Measurements from ENCODE around the gene PAM16. TPM values are rescaled to one million over a fixed set of nuclear protein-coding genes. Genes with fewer than 3 reads are reported as not detected.
A peak's percentile ranks its signal among the peaks of the same experiment; 100 is the strongest.

PAM16 gene
- total and polyA plus RNA-seq, 3 experiments from 2014 or later, result 38.6 to 70.2 (median 66.6) TPM

- ChIA-PET CTCF (interaction anchor here (0.6 to 1.8 kb wide), 14 partner anchors 9 to 319 kb away, joined by 3 to 7 read pairs (median 4); no protein-coding TSS in a partner anchor), POLR2A (interaction anchor here (0.6 kb wide), 1 partner anchor 86 kb away, joined by 5 read pairs; the partner anchor contains the start of gene TFAP4)
- peaks cover 0 to 81% (median 3%) of the 10 kb centered on the region in 3 donors for H3K36me3 Mint-ChIP-seq
- peaks cover 37% of the 10 kb centered on the region for H3K36me3 ChIP-seq (ENCODE audit: insufficient read depth, low read length)
- H3K27me3 ChIP-seq (ENCODE audit: insufficient read depth, low read length, poor library complexity, severe bottlenecking), result no peaks in the 10 kb centered on the region
- H3K4me1 ChIP-seq (ENCODE audit: insufficient read depth, low read length), result no peaks in the 10 kb centered on the region
- peak overlapping the region in 5 of 8 donors; percentile 43 to 85 (median 83) for H3K27ac Mint-ChIP-seq
- H3K27ac ChIP-seq (ENCODE audit: low read depth, low read length), result no peak overlapping the region
- DNase-seq, result peak; percentile 51 to 80 (median 63)
- no peaks in the 10 kb centered on the region for H3K9me3 Mint-ChIP-seq
- H3K4me3 ChIP-seq (ENCODE audit: low read length), result no peak overlapping the region
- no peaks in the 10 kb centered on the region for H3K9me3 ChIP-seq (ENCODE audit: low read length)
- H3K4me3 Mint-ChIP-seq, result no peak overlapping the region
- H3K4me1 Mint-ChIP-seq, result peaks cover 0 to 3% (median 0%) of the 10 kb centered on the region in 3 donors
- H3K27me3 Mint-ChIP-seq, result no peaks in the 10 kb centered on the region
These were observed 7.9 kb upstream of the PAM16 start for GRCh38 chr16:4358831-4359561.

GRCh38 chr16:4358236-4358635 lies 7.1 kb upstream of the PAM16 start:
- peaks cover 0 to 3% of the 10 kb centered on the region in 2 donors for H3K27me3 Mint-ChIP-seq
- ChIA-PET POLR2A (no interaction called here), CTCF (interaction anchor here (0.9 to 1.8 kb wide), 4 partner anchors 8 to 171 kb away, joined by 3 to 7 read pairs (median 5); no protein-coding TSS in a partner anchor)
- peaks cover 0 to 3% (median 0%) of the 10 kb centered on the region in 3 donors for H3K4me1 Mint-ChIP-seq
- H3K27ac Mint-ChIP-seq, result peak overlapping the region in 1 of 8 donors; percentile 82
- no peaks in the 10 kb centered on the region for H3K9me3 ChIP-seq (ENCODE audit: low read length)
- peaks cover 0 to 80% (median 3%) of the 10 kb centered on the region in 3 donors for H3K36me3 Mint-ChIP-seq
- H3K27ac ChIP-seq (ENCODE audit: low read depth, low read length), result no peak overlapping the region
- H3K36me3 ChIP-seq (ENCODE audit: insufficient read depth, low read length), result peaks cover 37% of the 10 kb centered on the region
- H3K4me3 Mint-ChIP-seq, result no peak overlapping the region
- H3K9me3 Mint-ChIP-seq, result no peaks in the 10 kb centered on the region
- H3K27me3 ChIP-seq (ENCODE audit: insufficient read depth, low read length, poor library complexity, severe bottlenecking), result no peaks in the 10 kb centered on the region
- DNase-seq, result no peak
- H3K4me3 ChIP-seq (ENCODE audit: low read length), result no peak overlapping the region
- no peaks in the 10 kb centered on the region for H3K4me1 ChIP-seq (ENCODE audit: insufficient read depth, low read length)

- Mint-ChIP-seq H3K27me3 (peaks cover 0 to 3% of the 10 kb centered on the region in 2 donors), H3K4me1 (peaks cover 0 to 3% (median under 1%) of the 10 kb centered on the region in 3 donors), H3K36me3 (peaks cover 0 to 66% (median 3%) of the 10 kb centered on the region in 3 donors), H3K9me3 (no peaks in the 10 kb centered on the region), H3K4me3 (peak overlapping the region in 1 of 7 donors; percentile 18), H3K27ac (no peak overlapping the region)
- DNase-seq, result no peak
- no peaks in the 10 kb centered on the region for H3K9me3 ChIP-seq (ENCODE audit: low read length)
- no peak overlapping the region for H3K4me3 ChIP-seq (ENCODE audit: low read length)
- peaks cover 2% of the 10 kb centered on the region for H3K4me1 ChIP-seq (ENCODE audit: insufficient read depth, low read length)
- CTCF ChIA-PET, result no interaction called here
- no peak overlapping the region for H3K27ac ChIP-seq (ENCODE audit: low read depth, low read length)
- H3K27me3 ChIP-seq (ENCODE audit: insufficient read depth, low read length, poor library complexity, severe bottlenecking), result no peaks in the 10 kb centered on the region
- POLR2A ChIA-PET, result no interaction called here
- H3K36me3 ChIP-seq (ENCODE audit: insufficient read depth, low read length), result peaks cover 24% of the 10 kb centered on the region
These were observed 5.7 kb upstream of the PAM16 start for GRCh38 chr16:4356820-4357219.

GRCh38 chr16:4354512-4355409 lies 3.6 kb upstream of the PAM16 start:
- ChIA-PET POLR2A (no interaction called here), CTCF (interaction anchor here (0.7 kb wide), 1 partner anchor 82 kb away, joined by 3 read pairs; the partner anchor contains the start of gene TFAP4)
- Histone ChIP-seq H3K27me3 (ENCODE audit: insufficient read depth, low read length, poor library complexity, severe bottlenecking) (no peaks in the 10 kb centered on the region), H3K4me1 (ENCODE audit: insufficient read depth, low read length) (peaks cover 10% of the 10 kb centered on the region), H3K9me3 (ENCODE audit: low read length) (no peaks in the 10 kb centered on the region), H3K36me3 (ENCODE audit: insufficient read depth, low read length) (peaks cover 10% of the 10 kb centered on the region), H3K27ac (ENCODE audit: low read depth, low read length) (no peak overlapping the region), H3K4me3 (ENCODE audit: low read length) (no peak overlapping the region)
- Mint-ChIP-seq H3K9me3 (no peaks in the 10 kb centered on the region), H3K27me3 (peaks cover 0 to 3% of the 10 kb centered on the region in 2 donors), H3K4me1 (peaks cover 13 to 17% (median 14%) of the 10 kb centered on the region in 3 donors), H3K36me3 (peaks cover 0 to 52% (median 3%) of the 10 kb centered on the region in 3 donors), H3K4me3 (no peak overlapping the region), H3K27ac (peak overlapping the region in 3 of 8 donors; percentile 32 to 74 (median 39))
- DNase-seq, result no peak

DNA sequence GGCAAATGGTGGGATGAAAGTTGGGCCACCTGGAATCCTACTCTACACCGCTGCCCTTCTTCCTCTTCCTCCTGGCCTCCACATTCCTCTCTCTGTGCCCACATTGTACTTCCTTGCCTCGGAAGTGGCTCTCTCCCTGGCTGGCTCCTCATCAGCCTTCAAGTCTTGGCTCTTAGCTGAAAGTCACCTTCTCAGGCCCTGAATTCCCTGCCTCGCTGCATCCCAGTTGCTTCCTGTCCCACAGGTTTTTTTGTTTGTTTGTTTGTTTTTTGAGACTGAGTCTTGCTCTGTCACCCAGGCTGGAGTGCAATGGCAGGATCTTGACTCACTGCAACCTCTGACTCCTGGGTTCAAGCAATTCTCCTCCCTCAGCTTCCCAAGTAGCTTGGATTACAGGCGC lies 2.6 kb upstream of the PAM16 start:
- DNase-seq, result no peak
- peaks cover 0 to 3% of the 10 kb centered on the region in 2 donors for H3K27me3 Mint-ChIP-seq
- Histone ChIP-seq H3K4me1 (ENCODE audit: insufficient read depth, low read length) (peaks cover 16% of the 10 kb centered on the region), H3K36me3 (ENCODE audit: insufficient read depth, low read length) (peaks cover 4% of the 10 kb centered on the region), H3K27me3 (ENCODE audit: insufficient read depth, low read length, poor library complexity, severe bottlenecking) (no peaks in the 10 kb centered on the region), H3K9me3 (ENCODE audit: low read length) (no peaks in the 10 kb centered on the region), H3K27ac (ENCODE audit: low read depth, low read length) (no peak overlapping the region), H3K4me3 (ENCODE audit: low read length) (no peak overlapping the region)
- peak overlapping the region in 3 of 7 donors; percentile 8 to 36 (median 16) for H3K4me3 Mint-ChIP-seq
- H3K9me3 Mint-ChIP-seq, result no peaks in the 10 kb centered on the region
- ChIA-PET POLR2A (no interaction called here), CTCF (interaction anchor here (1.7 kb wide), 1 partner anchor 23 kb away, joined by 4 read pairs; no protein-coding TSS in a partner anchor)
- peaks cover 0 to 44% (median 0%) of the 10 kb centered on the region in 3 donors for H3K36me3 Mint-ChIP-seq
- peaks cover 10 to 19% (median 14%) of the 10 kb centered on the region in 3 donors for H3K4me1 Mint-ChIP-seq
- H3K27ac Mint-ChIP-seq, result peak overlapping the region in 4 of 8 donors; percentile 19 to 79 (median 60)

- H3K36me3 ChIP-seq (ENCODE audit: insufficient read depth, low read length), result no peaks in the 10 kb centered on the region
- Mint-ChIP-seq H3K27ac (no peak overlapping the region), H3K4me3 (peak overlapping the region in 1 of 7 donors; percentile 13), H3K36me3 (peaks cover 0 to 40% (median 0%) of the 10 kb centered on the region in 3 donors), H3K4me1 (peaks cover 15 to 27% (median 19%) of the 10 kb centered on the region in 3 donors), H3K27me3 (peaks cover 0 to 3% of the 10 kb centered on the region in 2 donors), H3K9me3 (no peaks in the 10 kb centered on the region)
- DNase-seq, result no peak
- H3K27me3 ChIP-seq (ENCODE audit: insufficient read depth, low read length, poor library complexity, severe bottlenecking), result no peaks in the 10 kb centered on the region
- ChIA-PET CTCF (interaction anchor here (1.7 kb wide), 1 partner anchor 22 kb away, joined by 4 read pairs; no protein-coding TSS in a partner anchor), POLR2A (no interaction called here)
- H3K4me3 ChIP-seq (ENCODE audit: low read length), result no peak overlapping the region
- H3K9me3 ChIP-seq (ENCODE audit: low read length), result no peaks in the 10 kb centered on the region
- no peak overlapping the region for H3K27ac ChIP-seq (ENCODE audit: low read depth, low read length)
- H3K4me1 ChIP-seq (ENCODE audit: insufficient read depth, low read length), result peaks cover 16% of the 10 kb centered on the region
These were observed 1.7 kb upstream of the PAM16 start for GRCh38 chr16:4352843-4353242.

DNA sequence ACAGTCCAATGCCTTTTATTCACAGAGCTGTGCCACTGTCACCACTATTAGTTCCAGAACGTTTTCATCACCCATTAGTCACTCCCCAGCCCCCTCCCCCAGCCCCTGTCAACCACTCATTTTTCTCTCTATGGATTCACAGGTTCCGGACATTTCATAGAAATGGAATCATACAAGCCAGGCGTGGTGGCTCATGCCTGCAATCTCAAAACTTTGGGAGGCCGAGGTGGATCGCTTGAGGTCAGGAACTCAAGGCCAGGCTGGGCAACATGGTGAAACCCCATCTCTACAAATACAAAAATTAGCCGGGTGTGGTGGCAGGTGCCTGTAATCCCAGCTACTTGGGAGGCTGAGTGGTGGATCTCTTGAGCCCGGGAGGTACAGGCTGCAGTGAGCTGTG lies 759 bp upstream of the PAM16 start:
- no peaks in the 10 kb centered on the region for H3K27me3 ChIP-seq (ENCODE audit: insufficient read depth, low read length, poor library complexity, severe bottlenecking)
- no peak for DNase-seq
- no peaks in the 10 kb centered on the region for H3K36me3 ChIP-seq (ENCODE audit: insufficient read depth, low read length)
- peaks cover 0 to 35% (median 0%) of the 10 kb centered on the region in 3 donors for H3K36me3 Mint-ChIP-seq
- H3K27ac ChIP-seq (ENCODE audit: low read depth, low read length), result no peak overlapping the region
- peak overlapping the region; percentile 91 to 99 (median 93) for H3K4me3 Mint-ChIP-seq
- peaks cover 16% of the 10 kb centered on the region for H3K4me1 ChIP-seq (ENCODE audit: insufficient read depth, low read length)
- POLR2A ChIA-PET, result interaction anchor here (0.6 to 1.2 kb wide), 4 partner anchors 40 to 264 kb away, joined by 3 to 4 read pairs (median 3); no protein-coding TSS in a partner anchor
- H3K9me3 Mint-ChIP-seq, result no peaks in the 10 kb centered on the region
- CTCF ChIA-PET, result interaction anchor here (1.0 to 1.8 kb wide), 5 partner anchors 14 to 63 kb away, joined by 3 to 7 read pairs (median 4); no protein-coding TSS in a partner anchor
- H3K27ac Mint-ChIP-seq, result peak overlapping the region in 7 of 8 donors; percentile 80 to 99 (median 91)
- no peak overlapping the region for H3K4me3 ChIP-seq (ENCODE audit: low read length)
- peaks cover 0 to 3% of the 10 kb centered on the region in 2 donors for H3K27me3 Mint-ChIP-seq
- H3K9me3 ChIP-seq (ENCODE audit: low read length), result no peaks in the 10 kb centered on the region
- peaks cover 19 to 36% (median 24%) of the 10 kb centered on the region in 3 donors for H3K4me1 Mint-ChIP-seq

All from CD8-positive, alpha-beta memory T cell (primary cell).